Measurements from ENCODE around the gene DNAH10.
A peak's percentile ranks its signal among the peaks of the same experiment; 100 is the strongest.
"Not testable (repeated sequence)": the region's sequence is repeated elsewhere in the genome, so short reads cannot be mapped to it uniquely, and the experiment has no call there.

The DNAH10 gene

DNA sequence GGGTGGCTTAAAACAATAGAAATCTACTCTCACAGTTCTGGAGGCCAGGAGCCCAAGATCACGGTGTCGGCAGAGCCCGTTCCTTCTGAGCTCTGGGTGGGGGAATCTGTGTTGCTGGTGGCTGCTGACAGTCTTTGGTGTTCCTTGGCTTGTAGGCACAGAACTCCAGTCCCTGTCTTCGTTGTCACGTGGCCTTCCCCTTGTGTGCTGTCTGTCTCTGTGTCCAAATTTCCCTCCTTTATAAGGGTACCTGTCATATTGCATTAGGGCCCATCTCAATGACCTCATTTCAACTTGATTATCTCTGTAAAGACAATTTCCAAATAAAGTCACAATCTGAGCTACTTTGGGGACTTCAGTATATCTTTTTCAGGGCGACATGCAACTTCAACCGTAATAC is 128.9 kb downstream of the DNAH10 start:
- DNase-seq, result no peak

DNA sequence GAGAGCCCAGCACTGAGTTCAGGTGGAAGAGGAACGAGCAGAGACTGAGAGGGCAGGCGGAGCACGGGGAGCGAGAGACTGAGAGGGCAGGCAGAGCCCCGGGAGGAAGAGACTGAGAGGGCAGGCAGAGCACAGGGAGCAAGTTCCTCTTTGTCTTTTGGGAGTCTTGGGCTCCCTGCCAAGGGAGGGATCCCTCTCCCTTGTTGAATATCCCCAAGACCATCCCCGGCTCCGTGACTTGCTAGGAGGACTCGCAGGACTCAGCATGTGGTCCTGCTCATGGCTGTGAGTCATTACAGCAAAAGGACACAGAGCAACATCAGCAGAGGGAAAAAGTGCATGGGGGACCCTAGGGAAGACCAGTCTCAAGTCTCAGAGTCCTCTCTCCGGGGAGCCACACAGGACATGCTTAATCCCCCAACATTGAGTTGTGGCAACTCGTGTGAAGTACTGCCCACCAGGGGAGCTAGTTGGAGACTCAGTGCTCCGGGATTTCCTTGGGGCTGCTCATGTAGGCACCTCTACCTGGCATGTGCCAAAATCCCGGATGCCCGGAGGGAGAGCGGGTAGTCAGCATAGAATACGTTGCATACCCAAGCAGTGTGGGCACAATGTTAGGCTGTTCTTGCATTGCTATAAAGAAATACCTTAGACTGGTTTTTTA is 129.5 kb downstream of the DNAH10 start:
- DNase-seq, result no peak

DNA sequence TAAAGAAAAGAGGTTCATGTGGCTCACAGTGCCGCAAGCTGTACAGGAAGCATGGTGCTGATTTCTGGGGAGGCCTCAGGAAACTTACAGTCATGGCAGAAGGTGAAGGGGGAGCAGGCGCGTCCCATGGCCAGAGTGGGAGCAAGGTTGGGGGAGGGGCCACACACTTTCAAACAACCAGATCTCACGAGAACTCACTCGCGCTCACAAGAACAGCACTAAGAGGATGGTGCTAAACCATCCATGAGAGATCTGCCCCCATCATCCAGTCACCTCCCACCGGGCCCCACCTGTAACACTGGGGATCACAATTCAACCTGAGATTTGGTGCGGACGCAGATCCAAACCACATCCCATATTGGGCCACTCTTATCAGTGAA is 130.1 kb downstream of the DNAH10 start:
- DNase-seq, result no peak

GRCh38 chr12:123892853-123893252 is 130.8 kb downstream of the DNAH10 start:
- no peak for DNase-seq

DNA sequence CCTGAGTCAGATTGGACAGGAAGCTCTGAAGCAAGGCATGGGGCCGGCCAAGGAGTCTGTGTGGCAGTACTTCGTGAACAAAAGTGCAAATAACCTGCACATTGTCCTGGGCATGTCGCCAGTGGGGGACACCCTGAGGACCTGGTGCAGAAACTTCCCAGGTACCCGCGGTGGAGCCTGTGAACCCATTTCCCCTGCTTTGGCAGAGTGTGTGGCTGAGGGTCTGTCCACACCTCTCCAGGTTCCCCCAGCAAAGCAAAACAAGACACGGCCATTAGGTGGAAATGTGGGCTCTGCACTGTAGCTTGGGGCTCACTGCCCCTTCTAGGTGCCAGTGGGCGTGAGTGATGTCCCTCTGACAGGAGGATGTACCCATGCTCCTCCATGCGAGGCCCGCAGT is 131.2 kb downstream of the DNAH10 start:
- DNase-seq, result no peak

DNA sequence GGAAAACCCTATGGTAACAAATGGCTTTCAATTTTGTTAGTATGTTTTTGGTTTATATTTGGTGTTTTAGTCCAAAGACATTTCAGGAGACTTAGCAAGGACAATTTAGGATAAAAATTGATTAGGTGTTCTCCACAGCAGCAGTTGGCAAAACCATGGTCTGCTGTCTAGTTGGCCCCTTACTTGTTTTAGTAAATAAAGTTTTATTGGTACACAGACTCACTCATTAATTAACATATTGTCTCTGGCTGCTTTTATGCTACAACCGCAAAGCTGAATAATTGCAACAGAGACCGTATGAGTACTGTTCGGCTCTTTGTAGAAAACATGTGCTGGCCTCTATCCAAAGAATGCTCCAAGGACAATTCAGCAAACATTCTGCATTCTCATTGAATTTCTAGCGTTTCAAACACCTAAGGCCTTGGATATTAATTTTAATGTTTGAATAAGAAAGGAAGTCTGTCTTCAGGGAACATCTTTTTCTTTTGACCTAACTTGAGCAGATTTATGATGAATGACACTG is 132.8 kb downstream of the DNAH10 start:
- DNase-seq, result no peak

DNA sequence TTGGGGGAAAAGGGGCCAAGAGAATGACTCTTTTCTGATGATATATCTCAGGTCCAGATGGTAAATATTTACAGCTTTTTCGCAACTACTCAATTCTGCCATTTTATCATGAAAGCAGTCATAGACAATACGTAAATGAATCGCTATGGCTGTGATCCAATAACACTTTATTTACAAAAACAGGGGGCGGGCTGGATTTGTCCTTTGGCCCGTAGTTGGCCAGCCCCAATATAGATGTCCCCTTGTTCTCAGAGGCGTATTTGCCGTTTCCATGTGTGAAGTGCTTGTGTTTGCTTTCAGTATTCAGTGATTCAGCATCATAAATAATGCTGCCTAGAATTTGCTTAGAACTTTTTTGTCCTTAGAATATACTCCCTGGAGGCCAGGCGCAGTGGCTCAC is 133.3 kb downstream of the DNAH10 start:
- DNase-seq, result no peak

DNA sequence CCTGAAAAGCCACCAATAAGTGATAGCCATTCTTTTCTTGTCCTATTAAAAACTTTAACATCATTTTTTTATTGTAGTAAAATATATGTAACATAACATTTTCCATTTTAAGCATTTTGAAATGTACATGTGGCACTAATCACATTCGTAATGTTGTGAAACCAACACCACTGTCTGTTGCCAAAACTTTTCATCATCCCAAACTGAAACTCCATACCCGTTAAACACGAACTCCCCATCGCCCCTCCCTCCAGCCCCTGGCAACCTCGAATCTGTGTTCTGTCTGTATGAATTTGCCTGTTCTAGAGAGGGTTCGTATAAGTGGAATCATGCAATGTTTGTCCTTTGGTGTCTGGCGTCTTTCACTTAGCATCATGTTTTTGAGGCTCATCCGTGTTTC is 134.7 kb downstream of the DNAH10 start:
- DNase-seq, result no peak

GRCh38 chr12:123897221-123897620 is 135.1 kb downstream of the DNAH10 start:
- DNase-seq, result no peak

DNA sequence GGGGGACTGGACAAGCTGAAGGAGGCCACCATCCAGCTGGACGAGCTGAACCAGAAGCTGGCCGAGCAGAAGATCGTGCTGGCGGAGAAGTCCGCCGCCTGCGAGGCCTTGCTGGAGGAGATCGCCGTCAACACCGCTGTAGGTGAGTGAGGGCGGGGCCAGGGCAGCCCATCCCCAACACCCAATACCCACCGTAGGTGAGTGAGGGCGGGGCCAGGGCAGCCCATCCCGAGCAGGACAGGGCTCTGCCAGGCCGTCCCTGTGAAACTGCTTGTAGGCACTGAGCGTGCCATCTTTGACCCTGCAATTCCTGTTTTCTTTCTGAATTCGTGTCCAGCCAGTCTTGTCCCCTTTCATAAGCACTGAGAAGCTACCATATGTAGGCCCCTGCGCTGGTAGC is 136.6 kb downstream of the DNAH10 start:
- DNase-seq, result no peak

DNA sequence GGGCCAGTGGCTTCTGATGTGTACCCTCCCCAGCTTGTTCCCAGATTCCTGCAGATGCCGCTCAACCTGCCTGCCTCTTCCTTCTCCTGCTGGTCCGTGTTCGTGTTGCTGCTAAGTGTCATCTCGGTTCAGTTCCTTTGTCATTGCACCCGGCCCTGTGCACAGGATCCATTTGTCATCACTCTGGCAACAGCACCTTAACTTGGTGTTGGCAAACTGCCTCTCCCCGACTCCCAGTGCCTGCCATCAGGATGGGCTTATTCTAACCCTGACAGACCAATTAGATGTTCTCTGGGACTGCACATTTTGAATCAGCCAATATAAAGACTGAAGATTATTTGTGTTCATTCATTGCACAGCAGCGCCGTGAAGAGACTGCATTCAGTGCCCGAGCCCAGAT is 137.3 kb downstream of the DNAH10 start:
- no peak for DNase-seq

GRCh38 chr12:123900871-123901376 is 138.8 kb downstream of the DNAH10 start:
- DNase-seq, result no peak

GRCh38 chr12:123902821-123903220 is 140.7 kb downstream of the DNAH10 start:
- no peak for DNase-seq

DNA sequence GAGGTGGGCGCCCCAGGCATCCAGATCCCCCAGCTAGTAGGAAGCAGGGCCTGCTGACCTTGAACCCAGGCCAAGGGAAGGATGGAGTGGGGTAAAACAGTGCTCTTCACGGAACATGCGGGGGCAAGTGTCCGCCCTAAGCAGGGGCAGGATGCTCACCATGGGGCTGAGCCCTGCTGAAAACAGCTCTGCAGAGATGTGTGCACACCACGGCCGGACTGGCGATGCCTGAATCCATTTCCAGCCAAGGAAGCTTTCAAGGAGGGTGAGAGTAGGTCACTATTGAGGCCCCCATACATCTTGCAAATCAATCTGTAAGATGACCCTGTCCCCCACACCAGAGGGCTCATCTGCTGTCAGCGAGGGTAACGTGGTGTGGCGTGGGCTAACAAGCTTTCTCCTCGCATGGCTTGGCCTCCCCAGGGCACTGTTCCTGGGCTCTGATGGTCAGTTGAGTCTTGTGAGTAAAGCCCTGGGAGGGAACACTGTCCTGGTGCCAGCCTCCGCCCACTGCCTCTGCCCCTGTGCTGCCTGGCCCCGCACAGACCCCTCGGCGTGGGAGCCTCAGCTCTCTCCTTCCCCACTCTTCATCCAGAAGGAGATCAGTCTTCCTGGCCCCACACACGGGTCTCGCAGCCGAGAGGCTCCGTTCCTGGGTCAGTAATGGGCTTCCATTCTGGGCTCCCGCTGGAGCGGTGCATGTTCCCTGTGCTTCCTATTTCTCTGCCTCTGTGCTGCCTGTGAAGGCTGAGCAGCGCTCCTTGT is 141.4 kb downstream of the DNAH10 start:
- DNase-seq, result no peak

GRCh38 chr12:123905319-123905925 is 143.3 kb downstream of the DNAH10 start:
- peak; percentile 36 to 72 for DNase-seq

DNA sequence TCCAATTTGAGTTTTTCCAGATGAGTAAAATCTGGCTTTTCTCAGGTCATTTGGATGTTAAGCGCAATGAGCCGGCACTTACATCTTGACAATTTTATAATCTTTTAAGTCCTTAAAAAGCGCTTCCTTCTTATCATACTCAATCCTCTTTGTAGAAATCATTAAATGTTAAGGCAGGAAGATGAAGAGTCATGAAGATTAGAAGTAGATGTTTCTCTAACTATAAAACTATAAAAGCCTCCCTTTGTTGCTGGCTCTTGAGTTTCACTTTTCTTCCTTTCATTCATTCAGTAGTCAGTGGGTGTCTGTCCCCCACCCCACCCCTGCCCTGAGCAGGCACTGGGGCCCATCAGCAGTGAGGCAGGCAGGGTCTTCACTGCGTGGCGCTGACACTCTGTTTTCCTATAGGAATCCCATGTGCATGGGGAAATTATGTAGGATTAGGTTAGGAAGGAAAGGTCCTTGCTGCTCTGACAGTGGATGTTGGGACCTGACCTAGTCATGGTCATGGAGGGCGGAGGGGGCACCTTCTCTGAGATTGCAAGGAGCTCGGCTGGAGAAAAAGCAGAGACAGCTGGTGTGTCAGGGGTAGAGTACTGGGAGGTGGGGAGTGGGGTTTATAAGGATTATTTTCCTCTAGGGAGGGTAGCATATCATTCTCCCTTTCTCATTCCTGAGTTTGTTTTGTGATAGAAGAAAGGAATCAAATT is 144.8 kb downstream of the DNAH10 start:
- no peak for DNase-seq

- peak in 1 of 2 experiments; percentile 11 for DNase-seq
Observed at GRCh38 chr12:123907726-123908476, 145.8 kb downstream of the DNAH10 start.

DNA sequence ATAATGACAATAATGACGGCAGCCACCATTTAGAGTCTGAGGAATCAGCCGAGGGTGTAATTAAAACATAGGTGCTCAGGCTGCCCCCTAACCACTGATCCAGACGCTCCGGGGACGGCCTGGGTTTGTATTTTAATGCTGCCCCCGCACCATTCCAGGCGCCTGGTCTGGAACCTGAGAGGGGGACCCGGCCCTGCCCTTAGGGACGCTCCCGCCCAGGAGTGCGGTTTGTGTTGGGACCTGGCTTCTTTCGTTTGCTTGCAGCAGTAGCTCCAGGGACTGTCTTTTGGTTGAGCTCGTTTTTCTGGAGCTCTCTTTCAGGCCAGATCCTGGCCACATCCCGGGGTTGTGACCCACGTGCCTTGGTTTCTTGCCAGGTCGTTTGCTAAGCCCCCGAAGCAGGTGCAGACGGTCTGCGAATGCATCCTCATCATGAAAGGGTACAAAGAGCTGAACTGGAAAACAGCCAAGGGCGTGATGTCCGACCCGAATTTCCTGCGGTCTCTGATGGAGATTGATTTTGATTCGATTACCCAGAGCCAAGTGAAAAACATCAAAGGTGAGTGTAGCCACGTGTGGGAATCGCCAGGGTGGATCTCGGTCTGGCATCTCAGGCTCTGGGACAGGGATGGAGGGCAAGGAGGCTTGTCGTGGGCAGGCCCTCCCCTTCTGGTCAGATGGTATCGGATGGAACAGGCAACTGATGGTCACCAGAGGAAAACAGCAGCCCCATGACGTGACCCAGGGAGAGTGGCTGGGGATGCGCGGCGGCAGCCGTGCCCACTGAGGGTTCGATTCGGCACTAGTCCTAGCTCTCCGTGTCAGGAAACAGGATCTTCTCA is 147.0 kb downstream of the DNAH10 start:
- no peak for DNase-seq

DNA sequence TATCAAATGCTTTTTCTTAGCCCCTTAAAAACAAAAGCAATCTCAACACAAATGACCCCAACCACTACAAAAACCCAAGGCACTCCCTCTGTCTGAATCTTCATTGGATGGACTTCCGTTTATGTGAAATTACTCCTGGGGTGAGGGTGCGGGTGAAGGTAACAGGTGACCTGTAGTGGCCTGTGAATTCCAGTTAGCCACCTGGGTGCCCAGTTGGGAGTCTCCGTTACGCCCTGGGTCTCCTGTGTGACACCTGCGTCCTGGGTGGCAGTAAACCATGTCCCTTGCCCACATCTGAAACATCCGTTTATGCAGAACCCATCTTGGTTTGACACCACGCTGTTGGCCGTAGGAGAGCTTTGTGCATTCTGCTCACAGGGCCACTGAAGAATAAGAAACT is 148.0 kb downstream of the DNAH10 start:
- no peak for DNase-seq

DNA sequence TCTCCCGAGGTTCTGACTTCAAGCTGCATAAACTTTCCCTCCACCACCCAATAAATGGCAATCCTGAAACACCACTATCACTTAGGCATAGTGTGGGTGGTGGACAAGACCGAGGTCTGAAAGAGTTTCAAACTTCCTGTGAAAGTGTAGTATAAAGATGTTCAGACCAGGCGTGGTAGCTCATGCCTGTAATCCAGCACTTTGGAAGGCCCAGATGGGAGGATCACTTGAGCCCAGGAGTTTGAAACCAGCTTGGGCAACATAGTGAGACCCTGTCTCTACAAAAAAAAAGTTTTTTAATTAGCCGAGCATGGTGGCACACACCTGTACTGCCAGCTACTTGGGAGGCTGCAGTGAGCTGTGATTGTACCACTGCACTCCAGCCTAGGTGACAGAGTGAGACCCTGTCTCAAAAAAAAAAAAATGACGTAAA is 148.7 kb downstream of the DNAH10 start:
- no peak for DNase-seq

GRCh38 chr12:123911672-123912409 is 149.7 kb downstream of the DNAH10 start:
- DNase-seq, result not testable (repeated sequence)

All from SW 1271 (cell line).